Upper lobe of right lung (tissue), 1 donor: ENCODE results near the gene PGS1. TPM values are rescaled to one million over a fixed set of nuclear protein-coding genes. Genes with fewer than 3 reads are reported as not detected.

Source experiments
- ATAC-seq: fragments of 200-7000 bp; cut with Tn5 transposase; one replicate; pipeline ENCODE4 v1.9.1; 2020; ENCODE audit warnings: mild to moderate bottlenecking, moderate library complexity
- DNase-seq: peaks from one replicate; pipeline ENCODE4 v3.0.0-alpha.2; 2020
- H3K27ac ChIP-seq: fragments of 200-600 bp; one replicate; pipeline ENCODE4 v1.8.0; 2022
- H3K27me3 ChIP-seq: fragments of 200-600 bp; one replicate; pipeline ENCODE4 v1.8.0; 2022; ENCODE audit warnings: mild to moderate bottlenecking
- H3K36me3 ChIP-seq: fragments of 200-600 bp; one replicate; pipeline ENCODE4 v1.8.0; 2022
- H3K4me1 ChIP-seq: fragments of 200-600 bp; one replicate; pipeline ENCODE4 v1.8.0; 2022
- H3K4me3 ChIP-seq: fragments of 200-600 bp; one replicate; pipeline ENCODE4 v1.8.0; 2022; ENCODE audit warnings: mild to moderate bottlenecking
- H3K9me3 ChIP-seq: fragments of 200-600 bp; one replicate; pipeline ENCODE4 v1.8.0; 2022
- intact Hi-C: fragments of 100-400 bp; cut with DNase I; formaldehyde crosslinking; loops from one replicate; pipeline ENCODE4 v1.11.0; 2022
- total RNA-seq: library from RNA; stranded (reverse); fragmentation: NEBNext Ultra II Directional; extraction: Animal tissue kit (Norgen Biotek cat#: 25700); gene quantifications from one replicate; pipeline ENCODE4 v1.2.1, GENCODE V29; 2021
- TF ChIP-seq, protein P1 (sequence below): fragments of 200-600 bp; IDR thresholded peaks from one replicate; pipeline ENCODE4 v1.8.0; 2022; ENCODE audit warnings: antibody characterized with exemption
- donor health status: DM: no; HTN: yes; CAD: no; lungs with severe emphysema.

The PGS1 gene
- total RNA-seq, 1 donor from 2014 or later, result 95.5 TPM

DNA sequence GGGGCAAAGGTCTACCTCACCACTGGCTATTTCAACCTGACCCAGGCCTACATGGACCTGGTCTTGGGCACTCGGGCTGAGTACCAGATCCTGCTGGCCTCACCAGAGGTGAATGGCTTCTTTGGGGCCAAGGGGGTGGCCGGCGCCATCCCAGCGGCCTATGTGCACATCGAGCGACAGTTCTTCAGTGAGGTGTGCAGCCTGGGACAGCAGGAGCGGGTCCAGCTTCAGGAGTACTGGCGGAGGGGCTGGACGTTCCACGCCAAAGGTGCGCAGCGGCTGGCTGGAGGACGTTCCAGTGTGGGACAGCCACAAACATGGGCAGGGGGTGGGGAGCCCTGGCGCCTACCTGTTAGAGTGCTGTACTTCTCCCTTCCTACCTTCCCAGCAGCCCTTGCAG, 25.4 kb downstream of the PGS1 start:
- peaks cover 78% of the 10 kb centered on the region for H3K36me3 ChIP-seq

DNA sequence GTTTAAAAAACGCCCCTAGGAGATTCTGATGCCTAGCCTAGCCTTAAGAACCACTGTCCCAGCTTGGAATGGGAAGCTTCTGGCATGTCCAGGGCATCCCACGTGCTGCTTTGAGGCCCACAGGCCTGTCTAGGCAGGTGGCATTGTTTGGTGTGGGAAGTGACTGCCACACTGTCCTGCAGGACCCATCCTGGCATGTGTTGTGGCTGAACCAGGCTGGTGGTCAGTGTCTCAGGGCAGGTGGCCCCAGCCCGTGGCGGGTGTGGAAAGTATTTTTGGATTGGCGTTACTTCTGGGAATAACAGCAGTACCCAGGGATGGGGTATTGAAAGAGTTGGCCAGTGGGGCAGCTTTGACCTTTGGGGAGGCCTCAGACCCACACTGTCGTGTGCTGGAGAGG, 27.9 kb downstream of the PGS1 start:
- DNase-seq, result no peak
- no peaks in the 10 kb centered on the region for H3K27me3 ChIP-seq
- intact Hi-C loops, result no loop called here
- ATAC-seq, result no peak
- no peaks in the 10 kb centered on the region for H3K9me3 ChIP-seq
- H3K4me1 ChIP-seq, result peaks cover 43% of the 10 kb centered on the region
- no peak overlapping the region for H3K4me3 ChIP-seq
- TF ChIP-seq, protein P1, sequence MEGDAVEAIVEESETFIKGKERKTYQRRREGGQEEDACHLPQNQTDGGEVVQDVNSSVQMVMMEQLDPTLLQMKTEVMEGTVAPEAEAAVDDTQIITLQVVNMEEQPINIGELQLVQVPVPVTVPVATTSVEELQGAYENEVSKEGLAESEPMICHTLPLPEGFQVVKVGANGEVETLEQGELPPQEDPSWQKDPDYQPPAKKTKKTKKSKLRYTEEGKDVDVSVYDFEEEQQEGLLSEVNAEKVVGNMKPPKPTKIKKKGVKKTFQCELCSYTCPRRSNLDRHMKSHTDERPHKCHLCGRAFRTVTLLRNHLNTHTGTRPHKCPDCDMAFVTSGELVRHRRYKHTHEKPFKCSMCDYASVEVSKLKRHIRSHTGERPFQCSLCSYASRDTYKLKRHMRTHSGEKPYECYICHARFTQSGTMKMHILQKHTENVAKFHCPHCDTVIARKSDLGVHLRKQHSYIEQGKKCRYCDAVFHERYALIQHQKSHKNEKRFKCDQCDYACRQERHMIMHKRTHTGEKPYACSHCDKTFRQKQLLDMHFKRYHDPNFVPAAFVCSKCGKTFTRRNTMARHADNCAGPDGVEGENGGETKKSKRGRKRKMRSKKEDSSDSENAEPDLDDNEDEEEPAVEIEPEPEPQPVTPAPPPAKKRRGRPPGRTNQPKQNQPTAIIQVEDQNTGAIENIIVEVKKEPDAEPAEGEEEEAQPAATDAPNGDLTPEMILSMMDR, result no peak
- peaks cover 52% of the 10 kb centered on the region for H3K36me3 ChIP-seq
- H3K27ac ChIP-seq, result no peak overlapping the region

More for the DNA sequence above, 25.4 kb downstream of the PGS1 start:
- intact Hi-C loops, result no loop called here
- no peaks in the 10 kb centered on the region for H3K9me3 ChIP-seq
- TF ChIP-seq, protein P1, result no peak
- H3K27me3 ChIP-seq, result no peaks in the 10 kb centered on the region
- ATAC-seq (no peak), DNase-seq (no peak)
- no peak overlapping the region for H3K27ac ChIP-seq
- peaks cover 19% of the 10 kb centered on the region for H3K4me1 ChIP-seq
- no peak overlapping the region for H3K4me3 ChIP-seq

GRCh38 chr17:78406920-78407319, 28.5 kb downstream of the PGS1 start:
- Histone ChIP-seq H3K27ac (no peak overlapping the region), H3K4me3 (no peak overlapping the region), H3K4me1 (peaks cover 47% of the 10 kb centered on the region), H3K36me3 (peaks cover 47% of the 10 kb centered on the region), H3K9me3 (no peaks in the 10 kb centered on the region), H3K27me3 (no peaks in the 10 kb centered on the region)
- ATAC-seq (no peak), DNase-seq (no peak)
- TF ChIP-seq, protein P1, result no peak
- intact Hi-C loops, result no loop called here

DNA sequence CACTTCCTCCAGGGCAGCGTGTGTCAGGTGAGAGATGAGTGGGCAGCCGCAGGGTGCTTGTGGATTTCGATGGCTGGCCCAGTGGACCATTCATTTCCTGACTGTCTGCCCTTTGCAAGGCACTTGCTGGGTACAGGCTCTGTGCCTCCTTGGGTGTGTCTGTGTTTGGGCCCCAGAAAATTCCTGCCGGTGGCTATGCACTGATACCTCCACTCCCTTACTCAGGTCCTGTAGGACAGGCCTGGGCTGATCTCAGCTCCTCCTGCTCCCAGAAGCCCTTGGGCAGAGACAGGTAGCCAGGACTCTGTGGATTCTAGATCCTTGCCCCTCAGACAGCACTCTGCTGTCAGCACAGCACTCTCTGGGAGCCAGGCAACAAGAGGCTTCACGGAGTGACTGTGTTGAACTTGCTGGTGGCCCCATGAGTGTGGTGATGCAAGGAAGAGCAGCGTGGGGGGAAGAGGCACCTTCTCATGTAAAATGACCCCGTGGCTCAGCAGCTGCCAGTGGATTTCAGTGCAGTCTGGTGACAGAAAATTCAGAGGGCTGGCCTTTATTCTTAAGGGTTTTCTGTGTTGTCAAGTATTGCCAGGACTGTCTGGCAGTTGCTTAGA, 29.0 kb downstream of the PGS1 start:
- DNase-seq, result no peak
- Histone ChIP-seq H3K36me3 (peaks cover 41% of the 10 kb centered on the region), H3K27me3 (no peaks in the 10 kb centered on the region), H3K27ac (no peak overlapping the region), H3K4me3 (no peak overlapping the region), H3K4me1 (peaks cover 53% of the 10 kb centered on the region), H3K9me3 (no peaks in the 10 kb centered on the region)
- TF ChIP-seq, protein P1, result no peak
- ATAC-seq, result peak; percentile 3
- intact Hi-C loops, result no loop called here

DNA sequence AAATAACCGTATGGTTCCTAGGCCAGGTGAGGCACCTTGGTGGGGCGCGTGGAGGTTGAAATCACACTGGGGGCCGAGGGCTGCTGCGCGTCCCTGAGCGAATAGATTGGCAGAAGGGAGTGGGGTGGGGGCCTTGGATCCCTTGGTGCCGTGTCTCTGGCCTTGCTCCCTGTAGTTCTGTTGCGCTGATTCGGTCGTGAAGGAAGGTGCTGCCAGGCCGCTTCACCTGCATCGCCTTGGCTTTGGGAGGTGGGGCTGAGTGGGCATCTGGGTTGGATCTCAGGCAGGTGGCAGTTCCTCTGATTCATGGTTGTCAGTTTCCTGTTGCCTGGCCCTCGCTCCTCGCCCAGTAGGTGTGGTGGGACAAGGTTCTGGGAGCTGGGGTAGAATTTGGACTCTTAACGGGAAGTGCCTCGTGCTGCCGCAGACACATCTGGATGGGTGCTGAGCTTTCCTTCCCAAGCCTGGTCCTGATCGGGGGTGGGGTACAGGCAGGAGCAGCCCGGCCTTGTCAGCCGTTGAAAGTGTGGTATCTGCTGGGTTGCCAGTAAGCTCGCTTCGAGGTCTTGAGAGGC, 30.1 kb downstream of the PGS1 start:
- DNase-seq (no peak), ATAC-seq (no peak)
- no peaks in the 10 kb centered on the region for H3K9me3 ChIP-seq
- peaks cover 62% of the 10 kb centered on the region for H3K4me1 ChIP-seq
- H3K27me3 ChIP-seq, result no peaks in the 10 kb centered on the region
- TF ChIP-seq, protein P1, result no peak
- intact Hi-C loops, result no loop called here
- H3K36me3 ChIP-seq, result peaks cover 30% of the 10 kb centered on the region
- peak overlapping the region; percentile 36 for H3K27ac ChIP-seq
- H3K4me3 ChIP-seq, result no peak overlapping the region
